Colonic mucosa (tissue), 4 donors: ENCODE measurements around the gene ZNF286A. TPM values are rescaled to one million over a fixed set of nuclear protein-coding genes. Genes with fewer than 3 reads are reported as not detected.
"Not testable (repeated sequence)": the region's sequence is repeated elsewhere in the genome, so short reads cannot be mapped to it uniquely, and the experiment has no call there.

ENCODE experiments used
- DNase-seq: peaks from one replicate; pipeline ENCODE4 v3.0.0-alpha.2; 2020
- H3K27ac ChIP-seq: fragments of 200-600 bp; one replicate; pipeline ENCODE4 v1.8.0; 2021
- H3K27me3 ChIP-seq: fragments of 200-600 bp; one replicate; pipeline ENCODE4 v1.8.0; 2021
- H3K36me3 ChIP-seq: fragments of 200-600 bp; one replicate; pipeline ENCODE4 v1.8.0; 2021
- H3K4me1 ChIP-seq: fragments of 200-600 bp; one replicate; pipeline ENCODE4 v1.8.0; 2021; ENCODE audit warnings: mild to moderate bottlenecking
- H3K4me3 ChIP-seq: fragments of 200-600 bp; one replicate; pipeline ENCODE4 v1.8.0; 2021
- H3K9ac ChIP-seq, 2 donors: one replicate each; pipeline ENCODE4 v1.7.0; 2013; ENCODE audit warnings: control low read depth in 2 of 2, low read depth in 2 of 2, low read length in 2 of 2
- H3K9me3 ChIP-seq: fragments of 200-600 bp; one replicate; pipeline ENCODE4 v1.8.0; 2021
- CTCF ChIP-seq: fragments of 200-600 bp; IDR thresholded peaks from one replicate; pipeline ENCODE4 v1.8.0; 2022; ENCODE audit warnings: antibody characterized with exemption, mild to moderate bottlenecking
- intact Hi-C: fragments of 100-400 bp; cut with DNase I; formaldehyde crosslinking; loops from one replicate; pipeline ENCODE4 v1.14.1; 2022
- total RNA-seq, 2 donors: library from RNA; stranded (reverse); fragmentation: NEBNext Ultra II Directional in 1 of 2; extraction: Animal tissue kit (Norgen Biotek cat#: 25700) in 1 of 2; gene quantifications; one replicate each; pipeline ENCODE4 v1.2.1, GENCODE V29; 2021
- donor health status: healthy.
- donor health status: DM: no; HTN: no; CAD: no.
- donor health status: DM: no; HTN: no; CAD: no.

The ZNF286A gene
- total RNA-seq, 2 donors from 2014 or later = 10.9 to 11.3 TPM

GRCh38 chr17:15742921-15743320 is 43.4 kb downstream of the ZNF286A start:
- no peak for TF ChIP-seq CTCF

GRCh38 chr17:15744074-15744676 is 44.6 kb downstream of the ZNF286A start:
- intact Hi-C loops = no loop called here
- Histone ChIP-seq H3K4me3 (no peak overlapping the region), H3K36me3 (no peaks in the 10 kb centered on the region), H3K27ac (no peak overlapping the region), H3K27me3 (no peaks in the 10 kb centered on the region), H3K9me3 (no peaks in the 10 kb centered on the region), H3K9ac (no peak overlapping the region), H3K4me1 (no peaks in the 10 kb centered on the region)
- no peak for DNase-seq
- no peak for TF ChIP-seq CTCF

More at GRCh38 chr17:15742921-15743320, 43.4 kb downstream of the ZNF286A start:
- H3K9ac ChIP-seq = no peak overlapping the region
- no peaks in the 10 kb centered on the region for H3K4me1 ChIP-seq
- H3K4me3 ChIP-seq = no peak overlapping the region
- no peak overlapping the region for H3K27ac ChIP-seq
- no peaks in the 10 kb centered on the region for H3K36me3 ChIP-seq
- no peak for DNase-seq
- H3K9me3 ChIP-seq = no peaks in the 10 kb centered on the region
- no peaks in the 10 kb centered on the region for H3K27me3 ChIP-seq
- intact Hi-C loops = no loop called here

- no peak overlapping the region for H3K9ac ChIP-seq
- intact Hi-C loops = no loop called here
- no peak overlapping the region for H3K4me3 ChIP-seq
- H3K9me3 ChIP-seq = no peaks in the 10 kb centered on the region
- TF ChIP-seq CTCF = no peak
- H3K27me3 ChIP-seq = no peaks in the 10 kb centered on the region
- no peaks in the 10 kb centered on the region for H3K4me1 ChIP-seq
- no peak overlapping the region for H3K27ac ChIP-seq
- no peaks in the 10 kb centered on the region for H3K36me3 ChIP-seq
- DNase-seq = no peak
Measured at GRCh38 chr17:15744885-15745284, 45.3 kb downstream of the ZNF286A start.

- H3K9ac ChIP-seq, H3K36me3 ChIP-seq, H3K4me1 ChIP-seq, H3K4me3 ChIP-seq, DNase-seq, H3K27ac ChIP-seq, intact Hi-C loops, H3K9me3 ChIP-seq, H3K27me3 ChIP-seq: not testable (repeated sequence)
Measured at GRCh38 chr17:15749403-15749802, 49.9 kb downstream of the ZNF286A start.

- DNase-seq, H3K4me1 ChIP-seq, H3K9me3 ChIP-seq, H3K27me3 ChIP-seq, H3K4me3 ChIP-seq, H3K36me3 ChIP-seq, intact Hi-C loops, H3K9ac ChIP-seq, H3K27ac ChIP-seq: not testable (repeated sequence)
Measured at GRCh38 chr17:15768865-15769533, 69.4 kb downstream of the ZNF286A start.

Other genes starting within 250 kb of the ZNF286A start
- gene CDRT4, start 232.1 kb upstream of the ZNF286A start, total RNA-seq = 1 to 10 TPM; 3.8 to 5.3 TPM
- gene TVP23C, start 136.3 kb upstream of the ZNF286A start, total RNA-seq = 10 to 100 TPM; 10.7 to 14.0 TPM
- gene FBXW10B, start 80.0 kb upstream of the ZNF286A start, total RNA-seq = 1 to 10 TPM in 1 of 2 donors, under 1 TPM in 1; 0.42 to 4.2 TPM
- 10 to 100 TPM; 27.2 to 30.4 TPM for gene TRIM16, start 15.4 kb upstream of the ZNF286A start, total RNA-seq
- not detected for gene TBC1D26, start 32.5 kb downstream of the ZNF286A start, total RNA-seq
- gene ADORA2B, start 245.4 kb downstream of the ZNF286A start, total RNA-seq = 10 to 100 TPM; 20.8 to 39.4 TPM